CD4-positive, alpha-beta T cell treated with Interleukin-4 for 4 hours (primary cell): ENCODE results near the gene DENND4A.
"Not testable (repeated sequence)": the region's sequence is repeated elsewhere in the genome, so short reads cannot be mapped to it uniquely, and the experiment has no call there.

Experiments used
- DNase-seq: peaks from one replicate; pipeline ENCODE4 v3.0.0-alpha.2; 2020

DENND4A gene

GRCh38 chr15:65818927-65819562 is 27.0 kb upstream of the DENND4A start:
- DNase-seq: peak; percentile 97

DNA sequence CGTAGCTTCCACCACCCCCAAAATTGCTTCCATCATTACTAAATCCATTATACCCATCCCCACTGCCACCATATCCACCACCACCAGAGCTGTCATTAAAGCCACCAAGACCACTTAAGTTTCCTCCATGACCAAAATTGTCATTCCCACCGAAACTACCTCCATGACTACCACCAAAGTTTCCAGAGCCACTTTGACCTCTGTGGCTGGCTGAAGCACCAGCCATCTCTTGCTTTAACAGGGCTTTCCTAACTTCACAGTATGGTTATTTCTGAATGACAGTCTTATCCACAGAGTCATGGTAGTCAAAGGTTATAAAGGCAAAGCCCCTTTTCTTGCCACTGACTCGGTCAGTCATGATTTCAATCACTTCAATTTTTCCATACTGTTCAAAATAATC is 24.3 kb upstream of the DENND4A start:
- no peak for DNase-seq

GRCh38 chr15:65816008-65816407 is 23.9 kb upstream of the DENND4A start:
- DNase-seq: not testable (repeated sequence)

- not testable (repeated sequence) for DNase-seq
Observed at GRCh38 chr15:65814271-65814670, 22.2 kb upstream of the DENND4A start.

- no peak for DNase-seq
Observed at GRCh38 chr15:65812916-65813315, 20.8 kb upstream of the DENND4A start.

DNA sequence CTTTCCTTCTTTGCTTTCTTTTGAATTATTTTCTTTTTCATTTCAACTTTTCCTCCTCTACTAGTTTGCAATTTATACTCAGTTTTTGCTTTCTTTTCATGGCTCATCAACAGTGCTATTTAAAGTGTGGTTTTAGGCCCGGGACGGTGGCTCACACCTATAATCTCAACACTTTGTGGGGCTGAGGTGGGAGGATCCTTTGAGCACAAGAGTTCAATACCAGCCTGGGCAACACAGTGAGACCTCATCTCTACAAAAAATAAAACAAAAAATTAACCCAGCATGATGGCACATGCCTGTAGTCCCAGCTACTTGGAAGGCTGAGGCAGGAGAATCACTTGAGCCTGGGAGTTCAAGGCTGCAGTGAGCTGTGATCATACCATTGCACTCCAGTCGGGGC is 20.4 kb upstream of the DENND4A start:
- no peak for DNase-seq

DNA sequence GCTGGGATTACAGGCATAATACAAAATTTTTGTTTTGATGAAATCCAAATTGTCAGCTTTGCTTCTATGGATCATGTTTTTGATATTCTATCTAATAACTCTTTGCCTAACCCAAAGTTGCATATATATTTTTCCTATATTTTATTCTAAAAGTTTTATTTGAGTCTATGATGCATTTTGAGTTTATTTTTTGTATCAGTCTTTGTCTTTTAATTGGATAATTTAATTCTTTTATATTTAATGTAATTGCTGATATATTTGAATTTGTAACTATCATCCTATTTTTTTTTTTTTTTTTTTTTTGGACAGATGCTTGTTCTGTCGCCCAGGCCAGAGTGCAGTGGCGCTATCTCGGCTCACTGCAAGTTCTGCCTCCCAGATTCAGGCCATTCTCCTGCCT is 19.7 kb upstream of the DENND4A start:
- DNase-seq: no peak

GRCh38 chr15:65811011-65811733 is 19.1 kb upstream of the DENND4A start:
- DNase-seq: not testable (repeated sequence)

DNA sequence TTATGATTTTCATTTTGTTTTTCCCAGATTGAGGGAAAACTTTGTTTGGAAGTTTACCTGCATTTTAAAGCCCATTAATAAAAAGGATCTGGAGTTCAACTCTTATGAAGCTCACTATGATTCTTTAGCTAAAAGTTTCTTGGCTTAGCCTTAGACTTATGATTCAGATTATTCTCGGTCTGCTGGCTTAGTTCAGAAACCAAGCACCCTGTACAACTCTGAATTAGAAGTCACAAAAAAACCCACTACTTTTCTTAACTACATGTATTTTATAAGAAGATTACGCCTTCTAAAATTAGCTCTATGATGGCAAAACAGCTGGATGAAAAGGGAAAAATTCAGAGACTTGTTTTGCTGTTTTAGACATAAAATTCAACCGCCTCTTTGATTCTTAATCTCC is 14.3 kb upstream of the DENND4A start:
- DNase-seq: no peak

- DNase-seq: peak; percentile 30
Observed at GRCh38 chr15:65805019-65805745, 13.1 kb upstream of the DENND4A start.

GRCh38 chr15:65804252-65804931 is 12.3 kb upstream of the DENND4A start:
- DNase-seq: no peak

DNA sequence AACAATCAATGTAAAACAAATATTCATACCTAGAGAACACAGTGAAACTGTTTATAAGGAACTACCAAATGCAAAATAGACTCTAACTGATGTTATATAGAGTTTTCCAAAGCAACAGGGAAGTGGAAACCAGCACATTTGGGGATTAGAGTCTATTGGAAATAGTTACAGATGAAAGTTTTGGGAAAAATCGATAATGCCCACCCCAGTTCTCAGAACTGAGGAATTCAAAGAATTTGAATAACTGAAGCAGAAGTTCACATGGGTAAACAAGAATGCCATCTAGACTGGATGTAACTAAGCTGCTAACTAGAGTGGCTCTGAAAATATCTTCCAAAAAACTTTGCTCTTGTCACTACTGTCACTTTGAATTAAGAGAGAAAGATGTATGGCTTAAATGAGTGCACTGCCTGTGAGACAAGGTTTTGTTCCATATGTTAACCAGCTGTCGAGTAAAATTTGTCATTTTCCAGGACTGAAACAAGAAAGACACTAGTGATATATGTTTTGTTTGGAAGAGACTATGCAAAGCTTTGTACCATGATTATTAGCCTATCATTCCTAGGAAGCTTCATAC is 9.2 kb upstream of the DENND4A start:
- no peak for DNase-seq

DNA sequence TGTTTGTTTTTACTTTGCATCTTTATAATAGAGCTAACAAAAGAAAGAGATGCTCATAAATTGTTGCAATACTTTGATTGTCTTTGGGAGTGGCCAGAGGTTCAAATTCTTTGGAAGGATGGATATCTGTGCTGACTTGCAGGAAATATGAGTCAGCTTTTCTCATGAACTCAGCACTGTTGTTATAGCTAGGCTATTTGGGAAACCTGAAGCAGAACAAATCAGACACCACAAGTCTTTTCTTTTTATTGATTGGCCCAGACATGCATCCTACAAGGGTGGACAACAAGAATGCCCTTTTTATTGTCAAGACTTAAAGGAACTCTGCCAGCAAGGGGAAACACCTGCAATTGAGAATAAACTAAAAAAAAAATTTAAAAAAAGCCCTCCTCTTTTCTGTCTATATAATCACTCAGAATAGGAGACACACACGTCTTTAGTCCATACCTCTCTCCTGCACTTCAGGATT is 4.6 kb upstream of the DENND4A start:
- peak; percentile 88 for DNase-seq

DNA sequence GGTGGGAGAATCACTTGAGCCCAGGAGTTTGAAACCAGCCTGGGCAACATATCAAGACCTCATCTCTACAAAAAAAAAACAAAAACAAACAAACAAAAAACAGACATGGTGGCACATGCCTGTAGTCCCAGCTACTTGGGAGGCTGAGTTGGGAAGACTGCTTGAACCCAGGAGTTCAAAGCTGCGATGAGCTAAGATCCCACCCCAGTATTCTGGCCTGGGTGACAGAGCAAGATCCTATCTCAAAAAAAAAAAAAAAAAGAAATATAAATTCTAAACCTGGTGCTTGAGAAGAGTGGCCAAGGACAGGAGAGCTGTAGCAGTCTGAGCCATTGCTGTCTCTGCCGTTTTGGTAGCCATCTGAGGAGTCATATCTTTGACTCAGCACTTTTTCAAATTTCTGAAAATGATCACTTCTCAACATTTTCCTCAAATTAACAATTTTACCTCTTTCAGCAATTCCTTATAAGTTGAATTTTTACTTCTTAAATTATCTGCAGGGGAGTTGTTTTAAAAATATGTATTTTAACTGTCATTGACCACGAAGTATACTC is 3.6 kb upstream of the DENND4A start:
- DNase-seq: no peak

DNA sequence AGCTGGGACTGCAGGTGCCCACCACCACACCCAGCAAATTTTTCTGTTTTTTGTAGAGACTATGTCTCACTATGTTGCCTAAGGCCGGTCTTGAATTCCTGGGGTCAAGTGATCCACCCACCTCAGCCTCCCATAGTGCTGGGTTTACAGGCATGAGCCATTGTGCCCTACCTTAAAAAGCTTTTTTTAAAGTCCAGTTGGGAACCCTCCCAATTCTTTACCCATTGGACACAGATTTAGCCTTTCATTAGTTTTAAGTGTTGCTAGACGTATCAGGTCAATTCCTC is 1.7 kb upstream of the DENND4A start:
- no peak for DNase-seq

DNA sequence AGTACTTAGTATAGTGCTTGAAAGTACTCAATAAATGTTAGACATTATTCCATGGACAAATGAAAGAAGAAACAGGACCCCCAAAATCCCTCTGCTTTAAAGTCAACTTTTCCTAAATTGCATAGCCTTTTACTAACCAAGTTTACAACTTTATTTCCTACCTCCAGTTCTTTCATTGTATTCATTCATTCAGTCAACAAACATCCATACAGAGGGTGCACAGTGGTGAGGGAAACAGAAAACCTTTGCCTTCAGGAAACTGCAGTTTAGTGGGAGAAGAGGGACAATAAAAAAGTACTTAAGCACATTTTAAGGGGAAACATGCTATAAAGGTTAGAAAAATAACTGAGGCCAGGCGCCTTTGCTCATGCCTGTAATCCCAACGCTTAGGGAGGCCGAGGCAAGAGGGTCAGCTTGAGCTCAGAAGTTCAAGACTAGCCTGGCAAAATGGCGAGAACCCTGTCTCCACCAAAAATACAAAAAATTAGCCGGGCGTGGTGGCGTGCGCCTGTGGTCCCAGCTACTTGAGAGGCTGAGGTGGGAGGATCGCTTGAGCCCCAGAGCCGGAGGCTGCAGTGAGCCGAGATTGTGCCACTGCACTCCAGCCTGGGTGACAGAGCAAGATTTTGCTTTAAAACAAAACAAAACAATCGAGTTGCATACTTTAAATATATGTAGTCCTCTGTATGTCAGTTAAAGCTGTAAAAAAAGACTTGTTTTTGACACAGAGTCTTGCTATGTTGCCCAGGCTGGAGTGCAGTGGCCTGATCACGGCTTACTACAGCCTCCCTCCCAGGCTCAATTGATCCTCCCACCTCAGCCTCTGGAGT is 1.1 kb upstream of the DENND4A start:
- DNase-seq: no peak

DNA sequence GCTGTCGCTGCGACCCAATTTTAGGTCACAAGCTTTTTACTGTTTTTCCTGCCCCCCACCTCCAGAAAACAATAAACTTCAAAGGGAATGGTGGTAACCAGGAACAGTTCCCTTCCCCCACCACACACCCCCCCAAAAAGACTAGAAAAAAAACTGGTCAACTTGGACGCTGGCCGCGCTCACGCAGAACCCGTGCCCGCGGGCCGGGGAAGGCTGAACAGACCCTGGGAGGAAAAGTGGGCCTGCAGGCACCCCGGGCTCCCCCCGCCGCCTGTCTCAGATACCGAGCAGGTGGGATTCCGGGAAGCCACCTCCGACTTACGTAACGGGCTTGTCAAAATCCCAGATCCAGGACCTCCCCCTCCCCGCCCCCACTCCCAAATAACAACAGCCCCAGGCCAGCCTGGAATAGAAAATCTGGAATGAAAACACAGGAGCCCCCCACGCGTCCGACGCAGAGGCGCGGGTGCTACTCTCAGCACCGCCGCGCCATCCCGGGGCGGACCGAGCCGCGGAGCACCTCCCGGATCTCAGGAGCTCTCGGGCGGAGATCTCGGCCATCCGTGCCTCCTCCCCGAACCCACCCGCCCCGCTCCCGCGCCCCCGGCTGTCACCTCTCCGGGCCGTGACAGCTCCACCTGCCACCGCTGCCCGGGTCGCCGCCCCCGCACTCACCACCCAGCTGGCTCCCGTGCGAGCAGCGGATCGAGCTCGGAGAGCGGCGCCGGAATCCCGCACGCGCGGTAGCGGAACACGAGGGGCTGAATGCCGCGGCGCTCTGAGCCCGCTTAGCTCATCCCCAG is 557 bp downstream of the DENND4A start:
- peak; percentile 37 for DNase-seq

DNA sequence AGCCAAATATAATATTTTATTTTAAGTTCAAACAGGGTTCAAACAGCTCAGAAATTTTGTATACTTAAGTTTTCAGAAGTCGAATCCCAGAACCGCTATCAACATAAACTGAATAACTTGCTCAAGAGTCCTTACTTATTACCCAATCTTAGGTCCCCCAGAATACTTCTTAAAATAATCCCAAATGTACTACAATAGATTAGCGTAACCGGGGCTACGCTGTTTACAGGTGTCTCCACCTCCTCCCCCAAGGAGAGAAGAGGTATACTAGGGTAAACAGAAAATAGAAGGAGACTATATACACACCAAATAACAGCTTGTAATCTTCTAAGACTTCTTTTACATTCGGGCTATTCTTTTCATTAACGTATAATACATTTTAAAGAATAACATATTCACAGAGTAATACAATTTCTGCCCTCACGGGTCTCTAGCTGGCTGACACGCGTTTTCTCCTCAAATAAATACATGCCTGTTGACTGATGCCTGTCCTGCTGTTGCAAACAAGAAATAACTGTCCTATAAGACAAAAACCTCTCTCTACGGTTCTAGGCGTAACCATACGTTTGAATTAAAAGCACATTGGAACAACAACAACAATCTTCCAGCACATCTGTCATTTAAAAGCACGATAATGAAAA is 1.3 kb downstream of the DENND4A start:
- DNase-seq: peak; percentile 40

DNA sequence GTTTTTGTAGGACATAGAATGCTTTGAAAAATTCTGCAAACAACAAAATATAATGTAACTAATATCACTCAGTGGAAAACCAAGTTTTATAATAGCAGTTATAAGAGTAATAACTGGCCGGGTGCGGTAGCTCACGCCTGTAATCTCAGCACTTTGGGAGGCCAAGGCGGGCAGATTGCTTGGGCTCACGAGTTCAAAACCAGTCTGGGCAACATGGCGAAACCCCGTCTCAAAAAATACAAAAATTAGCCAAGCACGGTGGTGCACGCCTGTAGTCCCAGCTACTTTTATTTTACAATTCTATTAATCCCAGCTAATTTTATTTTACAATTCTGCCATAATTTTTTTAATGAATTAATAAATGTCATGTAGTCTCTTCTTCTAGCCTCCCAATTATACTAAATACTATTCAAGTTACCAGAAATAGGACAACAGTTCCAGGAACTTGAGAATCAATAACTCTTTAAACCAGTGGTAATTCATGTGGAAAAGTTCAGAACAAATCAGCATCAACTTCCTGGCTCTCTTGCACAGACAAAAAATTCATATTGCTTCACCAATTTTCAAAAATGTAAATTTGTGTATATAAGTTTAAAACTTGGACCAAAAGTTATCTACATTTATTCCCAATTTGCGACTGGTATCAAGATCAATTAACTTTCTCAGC is 2.2 kb downstream of the DENND4A start:
- no peak for DNase-seq

GRCh38 chr15:65789105-65789504 is 3.0 kb downstream of the DENND4A start:
- no peak for DNase-seq
